ENCODE data around the gene OVOL2.
"Not testable (repeated sequence)": the region's sequence is repeated elsewhere in the genome, so short reads cannot be mapped to it uniquely, and the experiment has no call there.

OVOL2 gene

DNA sequence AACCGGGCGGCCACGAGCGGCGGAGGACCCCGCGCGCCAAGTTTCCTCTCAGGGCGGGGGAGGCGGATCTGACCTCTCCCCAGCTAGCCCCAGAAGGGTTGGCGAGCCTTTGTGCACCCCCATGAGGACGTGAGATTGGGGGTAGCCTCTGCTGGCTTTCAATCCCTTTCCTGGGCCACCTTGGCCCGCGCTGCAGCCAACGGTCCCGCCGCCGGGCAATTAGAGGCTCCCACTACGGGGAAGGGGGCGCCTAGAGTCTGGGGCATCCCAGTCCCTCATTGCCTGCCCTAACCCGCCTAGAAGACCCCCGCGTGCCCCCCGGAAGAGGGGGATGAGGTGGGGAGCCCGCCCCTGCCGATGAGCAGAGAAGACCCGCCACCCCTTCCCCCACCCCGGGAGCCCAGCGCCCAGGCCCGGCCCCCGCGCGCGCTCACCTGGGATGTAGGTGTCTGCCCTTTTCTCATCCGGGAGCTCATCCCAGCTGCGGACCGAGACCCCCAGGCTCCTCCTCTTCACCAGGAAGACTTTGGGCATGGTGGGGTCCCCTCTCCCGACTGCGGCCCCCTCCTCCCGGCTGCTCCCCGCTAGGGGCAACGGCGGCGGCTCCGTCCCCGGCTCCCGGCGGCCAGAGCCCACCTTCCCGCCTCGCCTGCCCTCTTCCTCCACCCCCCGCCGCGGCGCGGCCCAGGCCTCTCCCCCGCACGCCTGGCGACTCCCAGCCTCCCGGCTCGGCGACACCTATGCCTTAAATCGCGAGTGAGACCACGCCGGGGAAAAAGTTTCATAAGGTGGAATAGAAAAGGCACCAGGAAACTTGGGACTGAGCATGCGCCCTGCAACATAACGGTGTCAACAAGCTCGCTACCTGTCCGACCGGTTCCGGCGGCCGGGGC lies at the start of gene OVOL2:
Gene OVOL2 (minus strand): TSS at position 816 of the 893 bp plus-strand sequence. CDS start 282 bp downstream, at position 534.
- DNase-seq: no peak

DNA sequence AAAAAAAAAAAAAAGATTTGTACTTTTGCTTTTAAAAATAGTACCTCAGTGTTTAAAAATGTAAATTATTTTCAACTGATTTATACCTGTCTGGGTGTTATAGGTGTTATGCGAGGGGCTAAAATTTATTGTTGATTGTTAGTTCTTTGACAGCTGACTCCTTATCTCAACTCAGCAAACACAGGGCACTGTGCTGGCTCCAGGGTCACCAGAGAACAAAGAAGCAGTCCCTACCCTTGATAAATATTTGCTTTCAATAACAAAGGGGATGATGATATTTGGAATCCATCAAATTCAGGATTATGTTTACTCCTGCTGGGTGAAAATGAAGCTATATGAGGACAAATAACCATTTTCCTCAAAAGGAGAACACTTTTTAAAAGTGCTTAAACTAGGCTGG lies 45.8 kb upstream of the OVOL2 start:
- no peak for DNase-seq

DNA sequence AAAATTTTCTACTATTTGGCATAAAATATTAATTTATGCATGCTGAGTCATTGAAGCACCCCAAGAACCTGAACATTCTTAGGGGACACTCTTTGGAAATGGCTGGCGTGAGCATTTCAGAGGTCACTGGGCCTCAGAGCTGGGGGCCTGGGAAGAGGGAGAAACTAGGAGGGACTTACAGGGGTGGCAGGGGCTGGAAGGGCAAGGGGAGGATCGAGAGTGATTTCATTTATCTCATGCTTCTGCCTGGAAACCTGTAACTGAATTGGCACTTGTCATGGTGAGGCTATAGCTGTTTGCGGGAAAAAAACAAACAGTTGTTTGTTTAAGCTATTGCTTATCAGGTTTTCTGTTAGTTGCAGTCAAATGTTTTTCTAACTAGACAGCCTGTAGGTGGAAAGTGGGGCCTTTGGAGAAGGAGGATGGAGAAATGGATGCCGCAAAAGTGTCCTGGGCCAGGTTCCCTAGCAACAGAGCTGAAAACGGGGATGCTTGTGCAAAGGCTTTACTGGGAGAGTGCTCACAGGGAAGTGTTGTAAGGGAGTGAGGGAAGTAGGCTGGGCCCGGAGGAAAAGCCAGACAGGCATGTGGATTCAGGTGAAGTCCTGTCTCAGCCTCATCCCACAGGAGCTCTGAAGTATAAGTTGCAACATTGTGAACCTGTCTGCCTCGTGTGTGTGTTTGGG lies 43.6 kb upstream of the OVOL2 start:
- DNase-seq: no peak

DNA sequence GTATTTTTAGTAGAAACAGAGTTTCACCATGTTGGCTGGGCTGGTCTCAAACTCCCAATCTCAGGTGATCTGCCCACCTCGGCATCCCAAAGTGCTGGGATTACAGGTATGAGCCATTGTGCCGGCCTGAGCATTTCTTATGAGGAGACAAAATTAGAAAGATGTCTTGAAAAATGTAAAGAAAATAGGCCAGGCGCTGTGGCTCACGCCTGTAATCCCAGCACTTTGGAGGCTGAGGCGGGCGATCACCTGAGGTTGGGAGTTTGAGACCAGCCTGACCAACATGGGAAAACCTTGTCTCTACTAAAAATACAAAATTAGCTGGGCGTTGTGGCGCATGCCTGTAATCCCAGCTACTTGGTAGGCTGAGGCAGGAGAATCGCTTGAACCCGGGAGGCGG lies 42.9 kb upstream of the OVOL2 start:
- not testable (repeated sequence) for DNase-seq

DNA sequence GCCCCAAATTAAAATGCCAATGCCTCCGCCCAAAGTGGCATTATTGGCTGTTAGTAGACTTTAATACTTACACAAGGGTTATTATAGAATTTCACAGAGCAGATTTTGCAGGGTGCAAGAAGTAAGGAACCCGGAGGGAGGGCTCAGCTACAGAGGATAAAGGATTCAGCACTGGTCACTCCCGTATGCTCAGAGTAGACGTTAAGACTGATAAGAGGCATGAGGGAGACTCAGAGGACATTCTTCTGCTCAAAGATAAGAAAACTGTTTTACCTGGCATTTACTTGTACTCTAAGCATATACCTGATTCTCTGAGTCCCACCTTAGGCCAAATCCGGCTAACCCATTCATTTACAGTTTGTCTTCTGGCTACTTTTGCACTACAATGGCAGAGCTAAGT lies 36.5 kb upstream of the OVOL2 start:
- DNase-seq: no peak

DNA sequence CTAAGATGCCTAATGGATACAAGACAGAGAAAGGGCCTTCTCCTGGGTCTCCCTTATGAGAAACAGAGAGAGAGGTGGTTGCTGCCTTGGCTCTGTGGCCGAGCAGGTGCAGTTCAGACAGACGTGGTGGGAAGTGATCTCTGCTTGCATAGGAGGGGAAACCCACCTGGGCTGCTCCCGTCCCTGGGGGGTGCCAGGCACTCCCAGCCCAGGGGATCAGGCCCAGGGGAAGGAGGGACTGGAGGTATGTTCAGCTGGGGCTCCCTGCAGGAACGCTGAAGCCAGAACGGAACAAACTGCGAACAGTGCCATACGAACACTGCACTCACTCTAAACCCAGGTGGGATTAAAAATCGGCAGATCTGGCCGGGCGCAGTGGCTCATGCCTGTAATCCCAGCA lies 35.7 kb upstream of the OVOL2 start:
- DNase-seq: no peak

DNA sequence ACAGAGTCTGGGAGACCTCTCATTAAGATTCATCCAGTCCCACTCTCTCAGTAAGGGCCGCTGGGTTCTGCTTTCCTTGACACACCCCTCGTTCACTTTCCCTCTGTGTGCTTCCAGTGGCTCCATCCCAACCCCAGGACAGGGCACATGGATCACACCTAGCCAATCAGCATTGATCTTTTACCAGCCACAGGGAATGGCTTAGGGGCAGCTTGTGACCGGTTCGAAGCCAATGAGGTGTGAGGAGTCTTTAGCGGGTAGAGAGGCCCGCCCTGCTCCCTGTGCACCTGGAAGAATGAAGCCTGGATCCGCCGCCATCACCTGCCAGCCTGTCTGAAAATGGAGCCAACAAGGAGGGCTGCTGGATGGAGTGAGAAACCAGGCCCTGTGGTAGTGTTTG lies 35.2 kb upstream of the OVOL2 start:
- no peak for DNase-seq

DNA sequence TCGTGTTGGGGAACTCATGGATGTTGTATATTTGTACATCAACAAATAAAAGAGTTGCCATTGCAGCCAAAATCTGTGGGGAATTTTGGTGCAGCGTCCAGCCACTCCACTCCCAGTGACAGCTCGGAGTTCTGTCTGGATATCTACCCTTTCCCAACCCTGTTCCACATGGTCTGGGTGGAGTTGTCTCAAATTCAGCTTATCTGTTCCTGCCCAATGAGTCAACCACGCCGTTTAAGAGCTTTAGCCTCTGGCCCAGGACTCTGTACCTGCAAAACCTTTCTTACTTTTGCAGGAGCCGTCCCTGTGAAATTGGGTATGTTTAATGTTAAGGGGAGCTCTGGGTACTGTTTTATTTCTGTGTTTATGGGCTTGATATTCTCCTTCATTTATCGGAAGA lies 33.9 kb upstream of the OVOL2 start:
- no peak for DNase-seq

DNA sequence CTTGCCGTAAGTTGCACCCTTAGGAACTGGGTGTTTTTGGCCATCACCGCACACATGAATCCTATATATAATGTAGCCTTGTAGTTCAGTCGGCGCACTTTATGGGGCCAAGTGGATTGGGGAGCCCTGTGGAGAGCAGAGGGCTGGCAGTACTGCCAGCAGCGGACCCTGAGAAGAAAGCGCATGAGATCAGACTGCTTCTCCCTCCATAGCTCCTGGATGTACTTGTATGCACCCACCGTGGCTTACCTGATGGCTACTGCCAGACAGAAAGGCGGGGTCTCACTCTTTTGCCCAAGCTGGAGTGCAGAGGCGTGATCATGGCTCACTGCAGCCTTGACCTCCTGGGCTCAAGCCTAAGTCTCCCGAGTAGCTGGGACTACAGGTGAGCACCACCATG lies 32.8 kb upstream of the OVOL2 start:
- no peak for DNase-seq

DNA sequence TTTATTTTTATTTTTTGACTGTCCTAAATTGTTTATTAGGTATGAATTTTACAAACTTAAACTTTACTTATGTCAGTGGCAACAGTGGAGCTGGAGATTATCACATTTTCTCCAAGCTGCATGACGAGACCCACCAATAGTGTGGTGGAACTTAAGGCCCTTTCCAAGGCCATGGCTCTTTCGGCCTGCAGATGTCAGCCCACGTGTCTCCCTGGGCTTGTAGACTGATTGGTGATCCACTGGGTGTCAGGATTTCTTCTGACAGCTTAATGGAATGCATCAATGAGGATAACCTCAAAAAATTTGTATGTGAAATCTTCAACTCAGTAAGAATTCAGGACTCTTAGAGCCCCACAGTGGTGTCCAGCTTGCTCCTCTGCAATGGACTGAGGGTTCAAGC lies 32.3 kb upstream of the OVOL2 start:
- DNase-seq: no peak

DNA sequence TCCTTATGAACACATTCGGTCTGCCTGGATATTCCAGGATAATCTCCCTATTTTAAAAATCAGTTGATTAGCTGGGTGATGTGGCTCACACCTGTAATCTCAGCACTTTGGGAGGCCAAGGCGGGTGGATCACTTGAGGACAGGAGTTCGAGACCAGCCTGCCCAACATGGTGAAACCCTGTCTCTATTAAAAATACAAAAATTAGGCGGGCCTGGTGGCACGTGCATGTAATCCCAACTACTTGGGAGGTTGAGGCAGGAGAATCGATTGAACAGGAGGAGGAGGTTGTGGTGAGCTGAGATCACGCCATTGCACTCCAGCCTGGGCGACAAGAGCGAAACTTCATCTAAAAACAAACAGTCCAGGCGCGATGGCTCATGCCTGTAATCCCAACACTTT lies 31.1 kb upstream of the OVOL2 start:
- DNase-seq: not testable (repeated sequence)

DNA sequence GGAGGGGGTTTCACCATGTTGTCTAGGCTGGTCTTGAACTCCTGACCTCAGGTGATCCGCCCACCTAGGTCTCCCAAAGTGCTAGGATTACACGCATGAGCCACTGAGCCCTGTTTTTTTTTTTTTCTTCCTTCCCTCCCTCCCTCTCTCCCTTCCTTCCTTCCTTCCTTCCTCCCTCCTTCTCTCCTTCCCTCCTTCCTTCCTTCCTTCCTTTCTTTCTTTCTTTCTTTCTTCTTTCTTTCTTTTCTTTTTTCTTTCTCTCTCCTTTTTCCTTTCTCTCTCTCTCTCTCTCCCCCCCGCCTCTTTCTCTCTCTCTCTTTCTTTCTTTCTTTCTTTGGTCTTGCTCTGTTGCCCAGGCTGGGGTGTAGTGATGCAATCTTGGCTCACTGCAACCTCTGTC lies 30.6 kb upstream of the OVOL2 start:
- not testable (repeated sequence) for DNase-seq

DNA sequence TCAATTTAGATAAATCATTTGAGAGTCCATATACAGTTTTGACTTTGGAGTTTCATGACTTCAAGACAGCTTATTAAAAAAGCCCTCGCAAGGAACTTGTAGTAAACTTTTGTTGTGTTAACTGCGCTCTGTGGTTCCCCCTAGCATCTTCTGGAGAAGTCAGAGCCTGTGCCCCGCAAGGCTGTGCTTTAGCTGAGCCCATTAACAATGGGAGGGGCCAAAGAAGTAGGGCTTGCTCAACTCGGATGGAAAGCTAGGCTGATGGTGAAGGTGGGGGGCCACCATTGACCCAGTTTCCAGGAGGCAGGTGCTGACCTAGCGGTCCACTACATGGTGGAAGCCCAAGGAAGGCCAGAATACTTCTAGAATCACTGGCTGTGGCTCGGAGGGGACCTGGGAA lies 29.3 kb upstream of the OVOL2 start:
- DNase-seq: no peak

DNA sequence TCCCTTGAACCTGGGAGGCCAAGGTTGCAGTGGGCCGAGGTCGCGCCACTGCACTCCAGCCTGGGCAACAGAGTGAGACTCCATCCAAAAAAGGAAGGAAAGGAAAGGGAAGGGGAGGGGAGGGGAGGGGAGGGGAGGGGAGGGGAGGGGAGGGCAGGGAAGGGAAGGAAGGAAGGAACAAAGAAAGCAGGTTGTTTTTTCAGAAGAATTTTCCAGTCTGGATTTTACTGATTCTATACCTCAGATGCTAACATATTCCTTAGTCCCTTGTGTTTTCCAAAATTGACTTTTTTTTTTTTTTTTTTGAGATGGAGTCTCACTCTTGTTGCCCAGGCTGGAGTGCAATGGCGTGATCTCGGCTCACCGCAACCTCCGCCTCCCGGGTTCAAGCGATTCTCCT lies 23.1 kb upstream of the OVOL2 start:
- not testable (repeated sequence) for DNase-seq

DNA sequence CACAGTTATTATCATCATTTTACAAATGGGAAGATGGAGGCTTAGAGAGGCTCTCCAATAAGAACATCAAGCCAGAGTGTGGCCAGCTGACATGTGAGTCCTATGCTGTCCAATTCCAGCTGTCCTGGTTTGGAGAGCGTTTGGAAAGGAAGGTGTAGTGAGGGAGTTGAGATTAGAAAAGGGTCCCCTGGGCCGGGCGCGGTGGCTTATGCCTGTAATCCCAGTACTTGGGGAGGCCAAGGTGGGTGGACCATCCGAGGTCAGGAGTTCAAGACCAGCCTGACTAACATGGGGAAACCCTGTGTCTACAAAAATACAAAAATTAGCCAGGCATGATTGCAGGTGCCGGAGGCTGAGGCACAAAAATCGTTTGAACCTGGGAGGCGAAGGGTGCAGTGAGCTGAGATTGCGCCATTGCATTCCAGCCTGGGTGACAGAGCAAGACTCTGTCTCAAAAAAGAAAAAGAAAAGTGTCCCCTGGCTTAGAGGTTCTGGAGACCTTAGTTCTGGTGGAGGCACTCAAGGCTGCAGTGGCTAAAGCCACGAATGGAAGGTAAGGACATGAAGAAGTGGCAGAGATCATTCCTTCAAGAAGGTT lies 22.1 kb upstream of the OVOL2 start:
- no peak for DNase-seq

DNA sequence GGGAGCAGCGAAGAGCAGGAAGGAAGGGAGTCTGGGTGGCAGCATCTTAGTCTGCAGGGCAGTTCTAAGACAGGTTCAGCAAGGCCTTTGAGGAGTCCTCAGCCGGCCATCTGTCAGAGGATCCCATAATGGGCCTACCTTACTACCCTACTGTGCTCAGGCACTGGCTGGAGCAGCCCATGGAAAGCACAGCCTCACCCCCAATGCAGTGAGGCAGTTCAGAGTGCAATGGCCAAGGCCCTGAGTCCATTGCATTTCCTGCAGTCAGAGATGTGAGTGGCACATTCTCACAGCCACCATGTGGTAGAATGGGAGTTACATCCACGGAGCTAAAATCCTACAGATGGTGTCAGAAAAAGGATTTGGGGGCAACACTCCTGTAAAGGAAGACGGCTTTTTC lies 19.4 kb upstream of the OVOL2 start:
- no peak for DNase-seq

DNA sequence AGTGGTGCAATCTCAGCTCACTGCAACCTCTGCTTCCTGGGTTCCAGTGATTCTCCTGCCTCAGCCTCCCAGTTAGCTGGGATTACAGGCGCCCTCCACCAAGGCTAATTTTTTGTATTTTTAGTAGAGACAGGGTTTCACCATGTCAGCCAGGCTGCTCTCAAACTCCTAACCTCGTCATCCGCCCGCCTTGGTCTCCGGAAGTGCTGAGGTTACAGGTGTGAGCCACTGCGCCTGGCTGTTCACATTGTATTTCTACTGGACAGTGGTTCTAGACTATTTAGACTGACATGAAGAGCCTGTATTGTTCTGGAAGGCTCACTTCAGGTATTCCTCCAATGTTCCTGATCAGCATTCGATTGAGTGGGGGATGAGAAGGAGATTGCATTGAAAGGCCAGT lies 14.8 kb upstream of the OVOL2 start:
- no peak for DNase-seq

DNA sequence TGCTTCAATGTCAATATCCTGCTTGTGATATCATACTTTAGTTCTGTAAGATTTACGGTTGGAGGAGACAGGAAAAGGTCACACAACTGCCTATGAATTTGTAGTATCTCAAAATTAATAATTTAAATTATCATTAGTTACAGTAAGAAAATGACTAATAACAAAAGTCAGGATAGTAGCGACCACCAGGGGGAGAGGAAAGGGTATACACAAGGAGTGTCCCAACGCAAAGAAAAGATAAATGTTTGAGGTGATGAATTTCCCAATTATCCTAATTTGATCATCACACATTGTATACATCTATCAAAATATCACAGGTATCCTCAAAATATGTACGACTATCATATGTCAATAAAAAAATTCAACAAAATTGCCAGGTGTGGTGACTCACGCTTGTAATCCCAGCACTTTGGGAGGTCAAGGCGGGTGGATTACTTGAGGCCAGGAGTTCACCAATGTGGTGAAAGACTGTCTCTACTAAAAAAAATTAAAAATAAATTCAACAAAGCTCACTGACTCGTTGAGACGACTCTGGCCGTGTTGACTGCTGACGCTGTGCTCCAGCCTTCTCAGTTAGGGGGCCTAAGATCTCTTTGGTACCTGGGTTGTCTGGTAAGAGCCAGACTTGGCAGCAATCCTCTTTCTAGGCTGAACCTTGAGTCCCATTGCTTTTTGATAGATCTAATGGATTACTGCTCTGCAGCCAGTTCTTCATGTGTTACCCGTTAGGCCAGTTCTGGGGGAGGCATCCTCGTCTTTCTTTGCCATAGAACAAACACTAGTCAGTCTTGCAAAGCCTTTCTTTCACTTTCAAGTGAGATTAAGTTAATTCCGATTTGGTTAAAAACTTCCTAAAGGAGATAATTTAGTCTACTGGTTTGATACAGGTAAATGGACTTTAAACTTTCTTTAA lies 9.0 kb upstream of the OVOL2 start:
- no peak for DNase-seq

DNA sequence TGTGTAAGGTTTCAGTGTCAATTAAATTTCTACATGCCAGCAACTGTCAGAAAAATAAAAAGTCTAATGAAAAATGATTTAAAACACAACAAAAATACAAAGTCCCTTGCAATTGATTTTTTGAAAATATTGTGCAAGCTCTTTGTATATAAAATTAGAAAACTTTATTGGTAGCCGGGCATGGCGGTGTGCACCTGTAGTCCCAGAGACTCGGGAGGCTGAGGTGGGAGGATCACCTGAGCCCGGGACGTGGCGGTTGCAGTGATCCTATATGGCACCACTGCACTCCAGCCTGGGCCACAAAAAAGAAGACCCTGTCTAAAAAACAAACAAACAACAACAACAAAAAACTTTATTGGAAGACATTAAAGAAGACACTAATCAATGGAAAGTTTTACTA lies 6.0 kb upstream of the OVOL2 start:
- DNase-seq: no peak

DNA sequence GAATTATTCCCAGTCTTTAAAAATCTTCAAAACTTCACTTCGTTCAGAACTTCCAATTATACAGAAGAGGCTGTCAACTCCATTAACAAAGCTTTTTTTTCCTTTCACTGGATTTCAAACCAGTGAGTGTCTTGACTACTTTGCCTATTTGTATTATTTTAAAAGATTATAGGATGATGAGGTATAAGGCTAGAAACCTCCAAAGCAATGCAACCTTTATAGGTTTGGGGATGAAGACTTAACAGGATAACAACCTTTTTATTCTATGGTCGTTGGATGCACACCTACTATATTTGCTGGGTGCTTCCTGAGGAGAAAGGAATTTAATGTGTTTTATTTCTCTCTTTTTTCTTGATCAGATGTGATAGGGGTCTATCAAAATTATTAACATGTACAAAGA lies 1.9 kb upstream of the OVOL2 start:
- DNase-seq: no peak

DNA sequence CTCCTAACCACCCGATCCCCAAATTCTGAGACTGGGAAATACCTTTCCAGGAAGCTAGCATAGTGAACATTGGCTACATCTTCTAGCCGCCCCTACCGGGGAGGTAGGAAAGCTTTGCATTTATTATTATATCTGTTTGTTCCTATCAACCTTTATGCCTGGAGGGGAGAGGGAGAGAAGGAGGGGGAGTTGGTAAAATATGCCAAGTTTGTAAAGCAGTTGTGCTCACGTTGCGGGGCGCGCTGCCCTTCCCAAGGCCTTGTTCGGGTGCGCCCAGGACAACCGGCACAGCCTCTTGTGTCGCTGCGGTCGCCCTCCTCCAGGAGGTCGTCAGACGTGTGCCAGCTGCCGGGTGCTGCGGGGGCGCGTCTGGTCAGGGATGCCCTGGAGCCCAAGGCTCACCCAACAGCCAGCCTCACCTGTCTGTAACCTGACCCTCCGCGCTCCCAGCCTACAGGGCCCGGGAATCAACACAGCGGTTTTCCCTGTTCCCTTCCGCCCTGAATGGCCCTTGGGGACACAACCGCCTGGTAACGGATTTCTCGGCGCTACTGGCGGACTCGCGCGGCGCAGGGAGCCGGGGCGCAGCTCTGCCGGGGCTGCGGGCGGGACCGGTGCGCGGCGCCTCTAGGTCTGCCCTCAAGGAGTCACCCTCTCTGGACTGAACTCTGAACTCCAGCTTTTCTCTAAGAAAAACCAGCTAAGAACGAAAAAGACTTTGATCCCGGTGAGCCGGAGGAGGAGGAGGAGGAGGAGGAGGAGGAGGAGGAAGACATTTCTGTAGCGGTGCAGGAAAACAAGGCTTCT lies 1.1 kb upstream of the OVOL2 start:
- DNase-seq: no peak

DNA sequence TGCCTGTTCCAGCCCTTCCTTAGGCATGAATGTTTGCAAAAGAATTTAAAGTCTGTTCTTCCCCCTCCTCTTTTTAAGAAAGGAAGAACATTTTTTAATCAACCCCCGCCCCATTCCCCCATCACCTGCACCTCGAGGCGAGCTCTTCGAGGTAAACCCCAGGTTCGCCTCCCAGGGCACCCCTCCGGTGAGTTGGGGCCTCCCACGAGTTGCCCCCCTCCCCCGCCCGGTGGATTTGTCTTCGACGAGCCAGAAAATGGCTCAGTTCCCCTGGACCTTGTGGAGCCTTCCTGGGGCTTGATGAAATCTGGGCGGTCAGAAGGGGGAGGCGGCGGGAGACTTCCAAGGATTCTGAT lies 256 bp upstream of the OVOL2 start:
- no peak for DNase-seq

All from cortex of kidney (tissue), 1 donor.